Adipocyte (in vitro differentiated cells): ENCODE data around the gene ALKBH3.

Source experiments
- DNase-seq: peaks from one replicate; pipeline ENCODE4 v3.0.0-alpha.2; 2015; ENCODE audit warnings: low read depth
- H3K27me3 ChIP-seq: replicated peaks from 2 replicates; pipeline ENCODE4 v1.7.0; 2013; ENCODE audit warnings: mild to moderate bottlenecking, low read length, moderate library complexity; ENCODE audit not compliant: control insufficient read depth, insufficient read depth
- H3K36me3 ChIP-seq: 2 replicates; pipeline ENCODE4 v1.7.0; 2013; ENCODE audit warnings: low read length, mild to moderate bottlenecking, moderate library complexity; ENCODE audit not compliant: control insufficient read depth, insufficient read depth, severe bottlenecking
- H3K4me1 ChIP-seq: 2 replicates; pipeline ENCODE4 v1.7.0; 2013; ENCODE audit warnings: mild to moderate bottlenecking, low read length, moderate library complexity; ENCODE audit not compliant: control insufficient read depth, insufficient read depth
- H3K4me3 ChIP-seq: 2 replicates; pipeline ENCODE4 v1.7.0; 2013; ENCODE audit warnings: mild to moderate bottlenecking, low read length, moderate library complexity
- H3K9ac ChIP-seq: 2 replicates; pipeline ENCODE4 v1.7.0; 2013; ENCODE audit warnings: mild to moderate bottlenecking, low read length, moderate library complexity
- H3K9me3 ChIP-seq: 2 replicates; pipeline ENCODE4 v1.7.0; 2013; ENCODE audit warnings: mild to moderate bottlenecking, low read length, moderate library complexity; ENCODE audit not compliant: control insufficient read depth

ALKBH3 gene

DNA sequence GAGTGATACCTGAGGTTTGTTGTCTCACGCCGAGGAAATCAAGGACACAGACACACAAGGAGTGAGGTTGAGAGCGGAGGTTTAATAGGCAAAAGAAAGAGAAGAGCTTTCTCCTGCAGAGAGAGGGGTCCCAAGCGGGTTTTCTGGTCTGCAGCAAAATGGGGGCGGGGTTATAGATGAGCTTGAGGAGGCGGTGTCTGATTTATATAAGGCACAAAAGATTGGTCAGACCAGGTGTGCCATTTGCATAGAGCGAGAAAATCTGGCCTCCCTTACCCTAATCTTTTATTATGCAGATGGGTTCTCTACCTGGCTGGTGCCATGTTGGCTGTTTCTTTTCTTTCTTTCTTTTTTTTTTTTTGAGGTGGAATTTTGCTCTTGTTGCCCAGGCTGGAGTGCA is 73.6 kb downstream of the ALKBH3 start:
- Histone ChIP-seq H3K36me3 (no peaks in the 10 kb centered on the region), H3K27me3 (no peaks in the 10 kb centered on the region), H3K4me1 (peaks cover 12% of the 10 kb centered on the region), H3K9ac (no peak overlapping the region), H3K4me3 (no peak overlapping the region), H3K9me3 (no peaks in the 10 kb centered on the region)
- DNase-seq: no peak

DNA sequence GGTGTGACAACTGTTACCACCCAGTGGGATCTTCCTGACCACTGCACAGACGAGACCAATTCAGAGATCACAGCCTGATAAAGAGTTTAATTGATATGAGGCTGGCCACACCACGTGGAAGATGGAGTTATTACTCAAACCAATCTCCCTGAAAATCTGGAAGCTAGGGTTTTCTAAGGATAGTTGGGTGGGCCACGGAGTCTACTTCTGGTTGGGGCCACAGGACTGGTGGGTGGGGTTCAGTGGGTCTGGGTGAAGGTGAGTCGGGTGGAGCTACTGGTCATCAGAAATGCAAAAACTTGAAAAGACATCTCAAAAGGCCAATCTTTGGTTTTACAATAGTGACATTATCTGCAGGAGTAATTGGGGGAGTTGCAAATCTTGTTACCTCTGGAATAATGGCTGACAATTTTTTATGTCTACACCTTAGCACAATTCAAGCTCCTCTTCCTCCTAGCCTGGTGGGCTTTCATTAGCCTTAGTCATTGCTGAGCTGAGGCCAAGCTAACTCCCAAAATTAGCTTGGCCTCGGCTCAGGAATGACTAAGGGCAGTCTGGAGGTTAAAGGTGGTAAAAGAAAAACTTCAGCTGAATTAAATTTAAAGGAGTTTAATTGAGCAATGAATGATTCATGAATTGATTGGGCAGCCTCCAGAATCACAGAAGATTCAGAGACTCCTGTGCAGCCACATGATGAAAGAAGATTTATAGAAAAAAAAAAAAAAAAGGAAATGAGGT is 74.9 kb downstream of the ALKBH3 start:
- DNase-seq: no peak
- H3K9me3 ChIP-seq: no peaks in the 10 kb centered on the region
- no peaks in the 10 kb centered on the region for H3K36me3 ChIP-seq

DNA sequence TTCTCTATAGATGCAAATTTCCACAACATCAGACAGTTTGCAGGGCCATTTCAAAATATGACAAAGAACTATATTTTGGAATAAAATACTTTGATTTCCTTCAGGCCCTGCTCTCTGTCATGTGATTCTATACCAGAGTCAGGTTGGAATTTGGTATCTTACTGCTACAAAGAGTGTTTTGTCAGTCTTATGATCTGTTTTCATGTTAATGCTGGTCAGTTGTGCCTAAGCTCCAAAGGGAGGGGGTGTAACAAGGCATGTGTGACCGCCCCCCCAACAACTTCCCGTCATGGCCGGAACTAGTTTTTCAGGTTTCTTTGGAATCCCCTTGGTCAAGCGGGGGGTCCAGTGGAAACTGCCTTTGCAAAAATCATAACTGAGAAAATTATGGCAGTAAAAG is 76.9 kb downstream of the ALKBH3 start:
- H3K27me3 ChIP-seq: no peaks in the 10 kb centered on the region
- H3K9me3 ChIP-seq: no peaks in the 10 kb centered on the region
- H3K36me3 ChIP-seq: no peaks in the 10 kb centered on the region
- H3K4me3 ChIP-seq: no peak overlapping the region
- H3K9ac ChIP-seq: no peak overlapping the region
- DNase-seq: no peak
- peaks cover 14% of the 10 kb centered on the region for H3K4me1 ChIP-seq

More for the DNA sequence above, 74.9 kb downstream of the ALKBH3 start:
- H3K4me3 ChIP-seq: no peak overlapping the region
- no peak overlapping the region for H3K9ac ChIP-seq
- H3K27me3 ChIP-seq: no peaks in the 10 kb centered on the region
- H3K4me1 ChIP-seq: peaks cover 12% of the 10 kb centered on the region

DNA sequence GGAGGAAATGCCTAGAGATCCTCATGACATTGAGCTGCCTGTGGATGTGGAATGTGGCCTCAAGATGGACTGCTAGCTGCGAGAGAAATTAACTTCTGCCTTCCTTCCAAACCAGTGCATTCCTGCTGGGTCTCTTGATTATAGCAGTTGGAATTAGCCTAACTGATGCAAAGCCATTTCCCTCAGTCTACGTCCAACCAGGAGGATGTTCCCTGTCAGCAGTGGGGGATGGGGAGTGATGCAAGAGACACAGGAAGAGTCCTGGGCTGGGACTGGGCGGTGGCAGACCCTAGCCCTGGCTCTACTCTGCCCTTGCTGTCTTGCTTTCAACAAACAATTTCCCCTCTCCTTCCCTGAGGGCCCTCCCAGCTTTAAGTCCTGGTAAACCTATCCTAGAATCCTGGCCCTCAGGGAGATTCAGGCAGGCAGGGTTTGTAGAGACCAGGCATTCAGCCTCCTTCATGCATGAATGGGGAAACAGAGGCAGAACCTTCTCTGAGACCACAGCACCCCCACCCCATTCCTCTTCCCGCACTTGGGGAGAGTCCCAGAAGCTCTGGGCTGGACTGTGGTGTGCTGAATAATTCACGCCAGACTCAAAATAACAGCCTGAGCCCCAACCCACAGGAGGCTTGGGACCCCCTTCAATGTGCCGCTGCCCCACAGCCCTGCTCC is 78.8 kb downstream of the ALKBH3 start:
- Histone ChIP-seq H3K9ac (no peak overlapping the region), H3K4me1 (peaks cover 17% of the 10 kb centered on the region), H3K36me3 (no peaks in the 10 kb centered on the region), H3K27me3 (no peaks in the 10 kb centered on the region), H3K9me3 (no peaks in the 10 kb centered on the region), H3K4me3 (no peak overlapping the region)
- DNase-seq: no peak

DNA sequence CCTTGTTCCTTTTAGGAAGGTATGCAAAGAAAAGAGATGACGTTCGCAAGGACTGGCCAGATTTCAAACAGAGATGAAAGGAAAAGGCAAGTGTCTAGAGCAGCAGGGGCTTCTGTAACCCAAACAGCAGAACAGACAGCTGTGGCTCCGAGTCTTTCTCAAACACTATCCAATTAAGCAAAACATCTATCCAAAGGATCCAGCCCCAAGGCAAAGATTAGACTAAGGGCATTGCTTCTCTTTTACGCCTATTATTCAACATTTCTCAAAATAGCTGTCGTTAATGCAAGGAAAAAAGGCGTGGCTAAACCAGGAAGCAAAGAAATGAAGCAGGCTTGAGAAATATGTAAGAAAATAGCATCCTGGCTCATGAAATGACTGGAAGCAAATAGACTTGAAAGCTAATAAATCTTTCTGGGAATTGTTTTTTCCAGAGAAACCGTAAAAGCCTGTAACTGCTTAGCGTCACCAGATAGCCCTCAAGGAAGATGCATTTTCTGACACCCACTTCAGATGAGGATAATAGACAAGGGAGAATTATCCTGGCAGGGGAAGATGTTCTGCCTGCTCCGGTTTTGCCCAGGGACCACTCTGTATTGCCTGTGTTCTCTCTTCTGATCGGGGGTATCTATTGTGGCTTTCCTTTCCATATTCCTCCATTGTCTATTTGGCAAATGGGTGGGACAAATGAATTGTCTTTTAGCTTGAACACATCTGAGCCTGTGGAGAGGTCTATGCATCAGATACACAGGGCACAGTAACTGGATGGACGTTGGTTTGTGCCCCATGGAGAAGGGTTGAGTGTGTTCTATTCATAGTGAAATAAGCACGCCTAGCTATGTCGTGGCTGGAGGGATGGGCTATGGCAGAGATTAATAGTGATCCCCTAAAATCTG is 82.0 kb downstream of the ALKBH3 start:
- H3K9ac ChIP-seq: no peak overlapping the region
- H3K36me3 ChIP-seq: no peaks in the 10 kb centered on the region
- peaks cover 6% of the 10 kb centered on the region for H3K4me1 ChIP-seq
- H3K4me3 ChIP-seq: no peak overlapping the region
- peak; percentile 41 for DNase-seq
- H3K27me3 ChIP-seq: no peaks in the 10 kb centered on the region
- H3K9me3 ChIP-seq: peaks cover 12% of the 10 kb centered on the region

DNA sequence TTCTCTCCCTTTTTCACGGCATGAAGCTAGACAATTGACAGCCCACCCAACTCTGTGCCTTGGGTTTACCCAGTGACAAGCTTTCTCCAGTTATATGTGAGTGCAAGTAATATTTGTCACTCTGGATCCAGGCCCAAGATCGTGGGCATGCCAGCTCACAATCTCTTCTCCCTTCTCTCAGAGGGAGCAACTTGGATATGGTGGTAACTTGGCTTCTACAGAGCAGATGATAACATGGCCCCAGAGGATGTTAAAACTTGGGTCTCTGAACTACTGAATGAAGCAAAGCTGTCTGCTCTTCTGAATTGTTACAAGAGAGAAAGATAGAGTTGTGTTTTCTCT is 82.6 kb downstream of the ALKBH3 start:
- no peak overlapping the region for H3K9ac ChIP-seq
- peaks cover 6% of the 10 kb centered on the region for H3K4me1 ChIP-seq
- H3K27me3 ChIP-seq: no peaks in the 10 kb centered on the region
- peaks cover 12% of the 10 kb centered on the region for H3K9me3 ChIP-seq
- no peak overlapping the region for H3K4me3 ChIP-seq
- H3K36me3 ChIP-seq: no peaks in the 10 kb centered on the region
- no peak for DNase-seq

DNA sequence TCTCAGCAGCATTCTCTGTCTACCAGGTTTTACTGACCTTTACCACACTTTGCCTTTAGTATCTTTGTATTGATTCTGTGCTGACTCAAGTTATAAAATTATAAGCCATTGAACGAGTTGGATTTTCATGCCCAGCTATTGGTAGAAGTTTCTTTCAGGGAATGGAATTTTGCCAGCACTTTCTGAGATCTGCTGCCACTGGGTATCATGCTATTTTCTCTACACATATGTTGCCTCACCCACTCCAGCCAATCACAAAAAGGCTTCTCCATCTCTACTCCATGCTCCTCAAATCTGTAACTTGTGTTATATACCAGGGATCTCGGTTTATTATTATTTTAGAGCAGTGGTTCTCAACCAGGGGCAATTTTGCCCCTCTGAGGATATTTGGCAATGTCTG is 87.0 kb downstream of the ALKBH3 start:
- no peak for DNase-seq
- H3K27me3 ChIP-seq: no peaks in the 10 kb centered on the region
- no peak overlapping the region for H3K9ac ChIP-seq
- peaks cover 12% of the 10 kb centered on the region for H3K9me3 ChIP-seq
- H3K4me3 ChIP-seq: no peak overlapping the region
- H3K36me3 ChIP-seq: no peaks in the 10 kb centered on the region
- peaks cover 16% of the 10 kb centered on the region for H3K4me1 ChIP-seq

DNA sequence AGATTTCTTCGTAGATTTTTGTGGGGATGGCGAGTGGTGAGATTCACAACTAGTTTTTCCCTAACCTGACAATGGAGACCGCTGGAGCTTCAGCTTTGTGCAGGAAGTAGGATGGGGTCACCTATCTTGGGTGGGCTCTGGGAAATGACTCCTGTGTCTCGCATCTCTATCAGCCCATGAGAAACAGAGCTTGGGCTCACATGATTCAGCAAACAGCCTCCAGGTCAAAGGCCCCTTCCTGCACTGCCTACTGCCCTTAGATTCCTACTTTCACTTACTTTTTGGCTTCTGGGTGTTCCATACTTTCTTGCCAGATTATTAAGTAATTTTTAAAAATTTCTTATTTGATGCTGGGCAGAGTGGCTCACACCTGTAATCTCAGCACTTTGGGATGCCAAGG is 88.1 kb downstream of the ALKBH3 start:
- no peaks in the 10 kb centered on the region for H3K36me3 ChIP-seq
- no peaks in the 10 kb centered on the region for H3K27me3 ChIP-seq
- H3K4me1 ChIP-seq: peaks cover 13% of the 10 kb centered on the region
- no peak overlapping the region for H3K4me3 ChIP-seq
- DNase-seq: no peak
- peaks cover 13% of the 10 kb centered on the region for H3K9me3 ChIP-seq
- H3K9ac ChIP-seq: no peak overlapping the region

DNA sequence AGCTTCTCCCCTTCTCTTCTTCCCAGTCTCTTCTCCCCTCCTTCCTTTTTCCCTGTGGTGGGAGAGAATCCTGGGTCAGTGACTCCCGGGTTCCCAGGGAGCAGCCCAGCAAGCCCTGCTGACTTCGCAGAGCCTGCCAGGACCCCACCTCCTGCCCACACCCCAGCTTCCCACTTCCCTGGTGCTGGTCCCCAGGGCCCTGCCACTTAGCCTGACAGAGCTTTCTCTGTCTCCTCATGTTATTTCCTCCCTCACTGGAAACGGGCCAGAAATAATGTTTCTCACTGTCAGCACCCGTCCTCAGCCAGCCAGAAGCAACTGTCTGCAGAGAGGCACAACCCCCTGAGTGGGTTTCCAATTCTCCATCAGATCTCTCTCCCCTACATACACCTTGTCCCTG is 88.9 kb downstream of the ALKBH3 start:
- Histone ChIP-seq H3K36me3 (no peaks in the 10 kb centered on the region), H3K9ac (no peak overlapping the region), H3K4me3 (no peak overlapping the region), H3K27me3 (no peaks in the 10 kb centered on the region), H3K4me1 (peaks cover 13% of the 10 kb centered on the region), H3K9me3 (peaks cover 22% of the 10 kb centered on the region)
- DNase-seq: peak; percentile 20
